HepG2 (cell line): ENCODE results near the gene UBAC2. TPM values are rescaled to one million over a fixed set of nuclear protein-coding genes. Genes with fewer than 3 reads are reported as not detected.

ENCODE experiments used
- ATAC-seq: fragments of 200-7000 bp; cut with Tn5 transposase; 3 replicates; pipeline ENCODE4 v1.9.1; 2020; ENCODE audit warnings: mild to moderate bottlenecking, moderate library complexity
- BruUV-seq: library from RNA; stranded (reverse); fragments of 400-500 nt; replicated peaks from 2 replicates; lab custom pipeline; 2021; lab: Mats Ljungman, UMichigan
- CTCF ChIA-PET: fragments of 300-600 bp; formaldehyde crosslinking; extraction: SDS; loops from one replicate; lab custom pipeline; 2021; ENCODE audit warnings: low total read pairs, inconsistent platforms, low intra/inter-chr PET ratio; lab: Yijun Ruan, JAX
- POLR2A ChIA-PET: fragments of 350-600 bp; sonication (Branson Sonifier 250); formaldehyde crosslinking; loops from one replicate; lab custom pipeline; 2020; ENCODE audit warnings: antibody characterized with exemption, inconsistent platforms; lab: Yijun Ruan, JAX
- DNase-seq: peaks from one replicate; pipeline ENCODE4 v3.0.0-alpha.2; 2015; ENCODE audit warnings: low spot score
- FAIRE-seq: peaks from 3 replicates; lab custom pipeline; 2011; peaks lifted over from hg19 to GRCh38; lab: Jason Lieb, UNC
- H2AFZ ChIP-seq: one replicate; pipeline ENCODE4 v1.6.1; 2011; ENCODE audit warnings: low read length, inconsistent platforms
- H3K27ac ChIP-seq: fragments of 300-600 bp; 3 replicates; pipeline ENCODE4 v1.8.0; 2011; ENCODE audit warnings: mixed run types, mild to moderate bottlenecking, mixed read lengths, low read length, inconsistent platforms; ENCODE audit not compliant: insufficient read depth; ENCODE audit errors: extremely low read length
- H3K27me3 ChIP-seq, 2 experiments: fragments of 200-600 bp in 1 of 2; 2 replicates in 1 of 2; 3 replicates in 1 of 2; pipeline versions ENCODE4 v1.6.0 to v1.8.0; 2011; ENCODE audit warnings: low read length in 2 of 2, mild to moderate bottlenecking in 2 of 2, moderate library complexity in 2 of 2, inconsistent platforms in 1 of 2; ENCODE audit not compliant: insufficient read depth in 2 of 2, control insufficient read depth in 1 of 2
- H3K36me3 ChIP-seq, 2 experiments: fragments of 200-600 bp in 1 of 2; replicated peaks in 1 of 2; 2 replicates in 1 of 2; 3 replicates in 1 of 2; pipeline versions ENCODE4 v1.5.1 to v1.8.0; 2011; ENCODE audit warnings: low read length in 2 of 2, inconsistent platforms in 1 of 2; ENCODE audit not compliant: insufficient read depth in 2 of 2, control insufficient read depth in 1 of 2
- H3K4me1 ChIP-seq: 2 replicates; pipeline ENCODE4 v1.5.1; 2012; ENCODE audit warnings: low read length, inconsistent platforms; ENCODE audit not compliant: insufficient read depth
- H3K4me2 ChIP-seq: 2 replicates; pipeline ENCODE4 v1.6.0; 2011; ENCODE audit warnings: low read depth, low read length, inconsistent platforms
- H3K4me3 ChIP-seq, 3 experiments: fragments of 200-600 bp in 1 of 3; sonication (generic), shearing (Covaris generic) in 1 of 3; replicated peaks in 1 of 3; 2 replicates each; pipeline ENCODE4 v1.5.1; 2011 to 2016; ENCODE audit warnings: low read length in 3 of 3, inconsistent platforms in 2 of 3, low read depth in 2 of 3, mild to moderate bottlenecking in 2 of 3, control low read depth in 1 of 3, mixed read lengths in 1 of 3; ENCODE audit not compliant: insufficient read depth in 1 of 3
- H3K79me2 ChIP-seq: one replicate; pipeline ENCODE4 v1.6.1; 2011; ENCODE audit warnings: low read length, inconsistent platforms; ENCODE audit not compliant: insufficient read depth
- H3K9ac ChIP-seq: 2 replicates; pipeline ENCODE4 v1.6.0; 2011; ENCODE audit warnings: mild to moderate bottlenecking, low read depth, low read length, inconsistent platforms; ENCODE audit not compliant: insufficient read depth
- H3K9me3 ChIP-seq: 2 replicates; pipeline ENCODE4 v1.5.1; 2012; ENCODE audit warnings: mild to moderate bottlenecking, low read length
- H4K20me1 ChIP-seq: 2 replicates; pipeline ENCODE4 v1.6.0; 2011; ENCODE audit warnings: inconsistent platforms, mild to moderate bottlenecking, low read length, moderate library complexity; ENCODE audit not compliant: insufficient read depth
- ATF3 ChIP-seq: sonication (generic); formaldehyde crosslinking; IDR thresholded peaks from 2 replicates; pipeline ENCODE4 v1.4.0; 2020; ENCODE audit warnings: missing genetic modification reagents
- ELK4 ChIP-seq: sonication (generic); formaldehyde crosslinking; IDR thresholded peaks from 2 replicates; pipeline ENCODE4 v1.9.0; 2021; ENCODE audit warnings: missing genetic modification reagents, borderline replicate concordance
- HOMEZ ChIP-seq: IDR thresholded peaks from 2 replicates; pipeline ENCODE4 v1.6.1; 2016; ENCODE audit warnings: low read depth
- MED8 ChIP-seq: sonication (generic); formaldehyde crosslinking; IDR thresholded peaks from 2 replicates; pipeline ENCODE4 v1.8.1; 2023; ENCODE audit warnings: mild to moderate bottlenecking, missing genetic modification reagents; ENCODE audit not compliant: insufficient replicate concordance
- POLR2A ChIP-seq, 2 experiments: IDR thresholded peaks; 2 replicates each; pipeline ENCODE4 v1.6.1; 2011; ENCODE audit warnings: low read depth in 2 of 2, low read length in 2 of 2, mild to moderate bottlenecking in 1 of 2, moderate library complexity in 1 of 2; ENCODE audit not compliant: insufficient read depth in 1 of 2
- ZNF564 ChIP-seq: sonication (generic); formaldehyde crosslinking; IDR thresholded peaks from 2 replicates; pipeline ENCODE4 v1.8.1; 2023; ENCODE audit warnings: mild to moderate bottlenecking, missing genetic modification reagents
- ZNF781 ChIP-seq: sonication (generic); formaldehyde crosslinking; IDR thresholded peaks from 2 replicates; pipeline ENCODE4 v1.5.1; 2020; ENCODE audit warnings: borderline replicate concordance, mild to moderate bottlenecking, missing genetic modification reagents; ENCODE audit errors: not compliant biosample characterization
- ZZZ3 ChIP-seq: sonication (generic); formaldehyde crosslinking; IDR thresholded peaks from 2 replicates; pipeline ENCODE4 v1.4.0; 2020; ENCODE audit warnings: missing genetic modification reagents, mild to moderate bottlenecking, borderline replicate concordance
- WGBS: methylation state at CpG from one replicate; pipeline ENCODE4 v1.1.6; 2017; ENCODE audit warnings: low lambda C conversion rate; 5-methylcytosine and 5-hydroxymethylcytosine counted together
- in situ Hi-C: cut with HindIII; loops from 2 replicates; pipeline ENCODE4 v1.10.0; 2017; ENCODE audit warnings: low pct_unique_long_range_greater_than_20kb; ENCODE audit not compliant: extremely low pct_ligation_motif_present
- intact Hi-C: fragments of 100-400 bp; cut with micrococcal nuclease; formaldehyde crosslinking; loops from one replicate; pipeline ENCODE4 v1.10.0; 2022; ENCODE audit not compliant: unreplicated experiment
- polyA plus RNA-seq, 8 experiments: library from polyadenylated mRNA; depleted of rRNA in 3 of 8; stranded (reverse) in 7 of 8; unstranded in 1 of 8; fragments of >200 nt; fragmentation: Illumina TruSeq in 4 of 8; extraction: Trizol in 4 of 8; gene quantifications; 2 replicates each; pipeline versions ENCODE4 v1.2.1 to v1.2.3, GENCODE V29; 2011 to 2016; ENCODE audit warnings: low read depth in 4 of 8, missing spikeins in 1 of 8, mixed read lengths in 1 of 8; ENCODE audit not compliant: insufficient read depth in 1 of 8
- total RNA-seq, 5 experiments: library from RNA; depleted of rRNA; stranded (reverse); fragments of >200 nt; fragmentation: Illumina TruSeq; extraction: Trizol; gene quantifications; 2 replicates each; pipeline ENCODE4 v1.2.3, GENCODE V29; 2016; ENCODE audit warnings: low read depth in 1 of 5

UBAC2 gene
- total and polyA plus RNA-seq, 2 of the 13 experiments (the other 11 are each of a cell fraction or from before 2014, with no cell fraction given): 61.3 to 80.8 TPM

- WGBS: 93% methylated on average over 8 of the region's 8 CpGs
- in situ Hi-C loops: no loop called here
- H3K4me2 ChIP-seq: no peak overlapping the region
- no peaks in the 10 kb centered on the region for H3K27me3 ChIP-seq
- H3K79me2 ChIP-seq: no peaks in the 10 kb centered on the region
- peaks cover 19 to 61% of the 10 kb centered on the region in 2 experiments for H3K36me3 ChIP-seq
- ATAC-seq (no peak), DNase-seq (no peak)
- H3K27ac ChIP-seq: no peak overlapping the region
- CTCF ChIA-PET: no interaction called here
- no peak overlapping the region for H2AFZ ChIP-seq
- TF ChIP-seq ZNF564 (CRISPR knock-in tag) (no peak), ZZZ3 (CRISPR knock-in tag) (no peak), ZNF781 (CRISPR knock-in tag) (no peak), HOMEZ (CRISPR knock-in tag) (no peak), ATF3 (CRISPR knock-in tag) (no peak), POLR2A (IDR thresholded peaks at IDR 0.05; ENCODE audit: insufficient read depth in 1 of 2, low read depth in 2 of 2, low read length in 2 of 2) (no peak), MED8 (CRISPR knock-in tag) (no peak), ELK4 (no peak)
- TF ChIP-seq, all 625 proteins: peak for 0
- H3K4me3 ChIP-seq: no peak overlapping the region
- H3K9ac ChIP-seq: no peak overlapping the region
- H3K9me3 ChIP-seq: no peaks in the 10 kb centered on the region
- H3K4me1 ChIP-seq: no peaks in the 10 kb centered on the region
- intact Hi-C loops: no loop called here
- no peaks in the 10 kb centered on the region; the same call in 1 of the 2 replicates for H4K20me1 ChIP-seq
- POLR2A ChIA-PET: no interaction called here
- BruUV-seq: no TSS peak
- no peak for FAIRE-seq
Measured at GRCh38 chr13:99357131-99357596, 156.5 kb downstream of the UBAC2 start.
